Uterus (tissue), 4 donors: ENCODE measurements around the gene MST1R. TPM values are rescaled to one million over a fixed set of nuclear protein-coding genes. Genes with fewer than 3 reads are reported as not detected.

Experiments
- DNase-seq, 2 donors: peaks; one replicate each; pipeline ENCODE4 v3.0.0-alpha.2; 2019 to 2020
- H3K27ac ChIP-seq, 2 donors: fragments of 200-600 bp; sonication (generic); 1 replicate in 1 of 2; 2 replicates in 1 of 2; pipeline ENCODE4 v1.5.1; 2016 to 2018
- H3K27me3 ChIP-seq, 2 donors: fragments of 200-600 bp; sonication (generic); one replicate each; pipeline ENCODE4 v1.5.1; 2018 to 2019; ENCODE audit warnings: control low read depth in 1 of 2
- H3K36me3 ChIP-seq, 2 donors: fragments of 200-600 bp; sonication (generic); one replicate each; pipeline ENCODE4 v1.5.1; 2019; ENCODE audit warnings: control low read depth in 1 of 2
- H3K4me1 ChIP-seq, 2 donors: fragments of 200-600 bp; sonication (generic); one replicate each; pipeline ENCODE4 v1.5.1; 2018 to 2019; ENCODE audit warnings: control low read depth in 1 of 2
- H3K4me3 ChIP-seq, 2 donors: fragments of 200-600 bp; sonication (generic); 1 replicate in 1 of 2; 2 replicates in 1 of 2; pipeline ENCODE4 v1.5.1; 2018 to 2019; ENCODE audit warnings: mild to moderate bottlenecking in 1 of 2
- H3K9me3 ChIP-seq, 2 donors: fragments of 200-600 bp; sonication (generic); one replicate each; pipeline ENCODE4 v1.5.1; 2019; ENCODE audit warnings: control low read depth in 1 of 2
- CTCF ChIP-seq, 4 experiments: fragments of 200-600 bp in 2 of 4; fragments of 450-650 bp in 2 of 4; sonication (generic) in 2 of 4; IDR thresholded peaks; one replicate each; pipeline ENCODE4 v1.5.1; 2016 to 2019; ENCODE audit warnings: antibody characterized with exemption in 4 of 4, mild to moderate bottlenecking in 2 of 4, moderate library complexity in 1 of 4
- POLR2A ChIP-seq, 2 donors: fragments of 450-650 bp; IDR thresholded peaks; one replicate each; pipeline ENCODE4 v1.6.1; 2016; ENCODE audit warnings: antibody characterized with exemption in 2 of 2, mild to moderate bottlenecking in 1 of 2, moderate library complexity in 1 of 2
- intact Hi-C: fragments of 100-400 bp; cut with DNase I; formaldehyde crosslinking; loops from one replicate; pipeline ENCODE4 v1.15.1; 2023; ENCODE audit warnings: low total_unique reads
- total RNA-seq, 4 donors: library from RNA; depleted of rRNA in 3 of 4; stranded (reverse); fragments of >200 nt in 3 of 4; gene quantifications; one replicate each; pipeline versions ENCODE4 v1.1.0 to v1.2.4, GENCODE V29; 2014 to 2023
- donor health status: DM: yes; HTN: yes; CAD: no.

The MST1R gene
- total RNA-seq, 4 donors from 2014 or later, result under 0.01 to 4.9 (median 1.5) TPM

GRCh38 chr3:49883998-49884397, 19.7 kb downstream of the MST1R start:
- no peaks in the 10 kb centered on the region for H3K4me1 ChIP-seq
- no peaks in the 10 kb centered on the region for H3K9me3 ChIP-seq
- H3K27ac ChIP-seq, result no peak overlapping the region
- intact Hi-C loops, result no loop called here
- no peaks in the 10 kb centered on the region for H3K27me3 ChIP-seq
- no peak for TF ChIP-seq POLR2A (IDR thresholded peaks at IDR 0.05)
- TF ChIP-seq CTCF (IDR thresholded peaks at IDR 0.05), result no peak
- no peak for DNase-seq
- no peaks in the 10 kb centered on the region for H3K36me3 ChIP-seq
- H3K4me3 ChIP-seq, result no peak overlapping the region

- H3K27ac ChIP-seq, result no peak overlapping the region
- no peaks in the 10 kb centered on the region for H3K4me1 ChIP-seq
- no peaks in the 10 kb centered on the region for H3K9me3 ChIP-seq
- intact Hi-C loops, result no loop called here
- DNase-seq, result no peak
- no peak for TF ChIP-seq POLR2A (IDR thresholded peaks at IDR 0.05)
- no peak for TF ChIP-seq CTCF (IDR thresholded peaks at IDR 0.05)
- no peaks in the 10 kb centered on the region for H3K27me3 ChIP-seq
- H3K36me3 ChIP-seq, result no peaks in the 10 kb centered on the region
- H3K4me3 ChIP-seq, result no peak overlapping the region
Observed at GRCh38 chr3:49882166-49882565, 21.5 kb downstream of the MST1R start.

GRCh38 chr3:49880581-49881315, 22.9 kb downstream of the MST1R start:
- Histone ChIP-seq H3K4me3 (no peak overlapping the region), H3K36me3 (no peaks in the 10 kb centered on the region), H3K27ac (no peak overlapping the region), H3K4me1 (no peaks in the 10 kb centered on the region), H3K9me3 (no peaks in the 10 kb centered on the region), H3K27me3 (no peaks in the 10 kb centered on the region)
- no peak for DNase-seq
- intact Hi-C loops, result no loop called here
- TF ChIP-seq CTCF (IDR thresholded peaks at IDR 0.05) (no peak), POLR2A (IDR thresholded peaks at IDR 0.05) (no peak)

- H3K36me3 ChIP-seq, result no peaks in the 10 kb centered on the region
- H3K27ac ChIP-seq, result no peak overlapping the region
Observed at GRCh38 chr3:49879721-49880120, 24.0 kb downstream of the MST1R start.

More at GRCh38 chr3:49879721-49880120, 24.0 kb downstream of the MST1R start:
- intact Hi-C loops, result no loop called here
- Histone ChIP-seq H3K9me3 (no peaks in the 10 kb centered on the region), H3K4me1 (no peaks in the 10 kb centered on the region), H3K27me3 (no peaks in the 10 kb centered on the region), H3K4me3 (no peak overlapping the region)
- no peak for DNase-seq
- no peak for TF ChIP-seq CTCF (IDR thresholded peaks at IDR 0.05)
- no peak for TF ChIP-seq POLR2A (IDR thresholded peaks at IDR 0.05)
